PC-3 (cell line): ENCODE data around the gene SCAMP4.

Experiments
- CTCF ChIP-seq: fragments of 300-600 bp; sonication (generic); conservative IDR thresholded peaks from 2 replicates; pipeline ENCODE4 v1.5.1; 2017; ENCODE audit warnings: antibody characterized with exemption, low read depth, mild to moderate bottlenecking, low read length
- EZH2phosphoT487 ChIP-seq: fragments of 300-600 bp; sonication (generic); IDR thresholded peaks from 2 replicates; pipeline ENCODE4 v1.6.1; 2018; ENCODE audit warnings: mild to moderate bottlenecking, antibody characterized with exemption, low read length, borderline replicate concordance

- TF ChIP-seq EZH2phosphoT487 (no peak), CTCF (no peak)
These were observed 15.4 kb downstream of the SCAMP4 start for GRCh38 chr19:1920644-1921043.
